ENCODE data around the gene CCN5.

CCN5 gene

GRCh38 chr20:44739942-44740341, 24.8 kb downstream of the CCN5 start:
- no peak for DNase-seq

DNA sequence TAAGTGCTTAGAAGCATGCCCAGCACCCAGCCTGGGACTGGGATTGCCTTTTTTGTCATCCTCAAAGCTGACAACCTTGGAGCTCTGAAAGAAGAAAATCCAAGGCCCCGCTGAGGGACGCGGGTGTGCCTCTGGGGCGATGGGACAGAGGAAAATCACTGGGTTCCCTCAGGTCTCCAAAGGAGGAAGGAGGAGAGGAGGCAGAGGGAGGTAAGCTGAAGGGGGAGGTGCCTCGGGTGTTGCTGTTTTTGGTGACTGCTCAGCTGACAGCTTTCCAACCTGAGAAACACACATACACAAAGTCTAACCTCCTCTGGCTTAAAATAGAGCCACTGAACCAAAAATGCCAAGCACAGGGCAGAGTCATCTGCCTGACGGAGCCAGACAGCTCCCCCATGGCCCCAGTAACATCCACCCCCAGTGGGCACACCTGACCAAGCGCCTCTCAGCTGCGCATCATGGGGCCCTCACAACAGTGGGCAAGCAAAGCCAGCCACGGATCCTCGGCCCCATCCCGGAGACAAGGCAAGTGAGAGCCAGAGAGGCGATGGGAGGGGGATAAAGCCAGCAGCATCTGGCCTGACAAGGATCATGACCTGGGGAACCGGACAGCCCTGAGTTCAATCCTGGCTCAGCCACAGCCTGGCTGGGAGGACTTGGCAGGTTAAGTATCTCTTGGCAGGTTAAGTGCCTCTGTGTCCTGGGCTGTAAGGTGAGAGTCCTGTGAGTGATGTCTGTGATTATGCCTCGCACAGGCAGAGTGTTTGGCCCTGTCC, 27.3 kb downstream of the CCN5 start:
- no peak for DNase-seq

GRCh38 chr20:44743080-44743701, 28.0 kb downstream of the CCN5 start:
- no peak for DNase-seq

- DNase-seq = no peak
These were observed 28.9 kb downstream of the CCN5 start for GRCh38 chr20:44743916-44744655.

- DNase-seq = no peak
These were observed 30.0 kb downstream of the CCN5 start for GRCh38 chr20:44745122-44745597.

GRCh38 chr20:44745598-44746366, 30.6 kb downstream of the CCN5 start, which contains the start of gene KCNK15:
KCNK15 (plus strand) TSS chr20:44745865; CDS start chr20:44745911, 46 bp downstream.
- peak; percentile 21 for DNase-seq

GRCh38 chr20:44746367-44747165, 31.4 kb downstream of the CCN5 start:
- DNase-seq = no peak

- DNase-seq = peak; percentile 58
These were observed 32.2 kb downstream of the CCN5 start for GRCh38 chr20:44747166-44748004.

DNA sequence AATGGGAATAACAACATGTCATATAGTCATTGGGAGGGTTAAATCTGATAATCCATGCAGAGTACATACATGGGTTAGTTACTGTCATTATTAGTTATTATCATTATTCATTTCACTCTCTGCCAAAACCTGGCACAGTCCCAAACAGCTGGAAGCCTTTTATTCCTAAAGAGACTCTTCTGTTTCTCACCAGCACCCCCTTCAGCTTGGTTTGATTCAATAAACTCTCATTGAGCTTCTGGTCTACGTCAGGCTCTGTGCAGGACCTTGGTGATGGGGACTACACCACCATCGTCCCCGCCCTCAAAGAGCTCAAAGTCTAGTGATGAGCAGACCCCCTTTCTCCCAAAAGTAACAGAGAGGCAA, 32.8 kb downstream of the CCN5 start:
- DNase-seq = no peak

- no peak for DNase-seq
These were observed 35.1 kb downstream of the CCN5 start for GRCh38 chr20:44750081-44750805.

DNA sequence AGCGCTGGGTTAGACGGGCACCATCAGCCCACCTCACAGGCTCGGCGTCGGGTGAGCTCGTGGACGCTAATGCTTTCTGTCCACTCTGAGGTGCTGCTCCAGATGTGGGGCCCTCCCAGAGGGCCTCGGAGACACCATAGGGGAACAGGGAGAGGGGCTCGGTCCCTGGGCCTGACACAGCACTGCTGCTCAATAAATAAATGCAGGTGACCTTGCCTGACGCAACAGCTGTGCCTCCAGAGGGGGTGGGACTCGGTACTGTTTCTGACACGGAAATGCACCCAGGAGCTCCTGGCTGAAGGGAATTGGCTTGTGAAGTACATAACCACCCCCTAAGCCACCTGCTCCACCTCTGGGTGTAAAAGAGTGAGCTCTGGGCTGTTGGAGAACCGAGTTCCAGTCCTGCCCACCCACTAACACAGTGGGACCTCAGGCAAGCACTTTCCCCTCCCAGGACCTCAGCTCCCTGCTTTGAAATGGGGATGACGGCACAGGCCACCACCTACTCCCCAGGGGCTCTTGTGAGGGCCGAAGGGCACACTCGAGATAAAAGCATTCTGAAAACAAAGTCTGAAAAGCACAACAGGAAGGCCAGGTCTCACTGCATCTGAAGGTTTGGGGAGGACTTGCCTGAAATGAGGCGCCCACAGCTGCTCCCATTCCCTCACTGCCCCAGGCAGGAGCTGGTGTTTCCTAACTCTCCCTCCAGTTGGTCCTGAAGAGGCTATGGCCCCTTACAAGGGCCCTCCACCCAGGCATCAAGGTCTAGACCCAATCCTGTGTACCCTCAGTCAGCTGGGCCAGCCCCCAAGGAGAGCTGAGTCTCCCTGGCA, 37.1 kb downstream of the CCN5 start:
- DNase-seq = no peak

GRCh38 chr20:44754554-44754953, 39.4 kb downstream of the CCN5 start:
- no peak for DNase-seq

GRCh38 chr20:44756011-44756688, 41.0 kb downstream of the CCN5 start:
- no peak for DNase-seq

DNA sequence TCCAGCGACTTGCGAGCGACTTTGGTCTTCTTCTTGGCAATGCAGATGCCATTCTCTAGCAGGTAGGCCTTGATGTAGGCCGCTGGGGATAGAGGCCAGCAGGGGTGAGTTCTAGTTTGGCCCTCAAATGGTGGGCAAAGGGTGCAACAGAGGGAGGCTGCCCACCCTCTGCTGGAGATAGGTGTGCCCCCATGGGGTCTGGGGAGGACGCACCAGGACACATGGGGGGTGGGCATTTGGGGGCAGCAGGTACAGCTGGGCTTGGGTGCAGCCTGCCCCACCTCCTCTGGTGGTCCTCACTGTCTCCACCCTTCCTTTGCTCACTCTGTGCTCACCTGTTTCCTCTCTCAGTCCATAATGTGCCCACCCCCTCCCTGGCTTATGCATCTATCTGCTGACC, 41.8 kb downstream of the CCN5 start:
- DNase-seq = no peak

DNA sequence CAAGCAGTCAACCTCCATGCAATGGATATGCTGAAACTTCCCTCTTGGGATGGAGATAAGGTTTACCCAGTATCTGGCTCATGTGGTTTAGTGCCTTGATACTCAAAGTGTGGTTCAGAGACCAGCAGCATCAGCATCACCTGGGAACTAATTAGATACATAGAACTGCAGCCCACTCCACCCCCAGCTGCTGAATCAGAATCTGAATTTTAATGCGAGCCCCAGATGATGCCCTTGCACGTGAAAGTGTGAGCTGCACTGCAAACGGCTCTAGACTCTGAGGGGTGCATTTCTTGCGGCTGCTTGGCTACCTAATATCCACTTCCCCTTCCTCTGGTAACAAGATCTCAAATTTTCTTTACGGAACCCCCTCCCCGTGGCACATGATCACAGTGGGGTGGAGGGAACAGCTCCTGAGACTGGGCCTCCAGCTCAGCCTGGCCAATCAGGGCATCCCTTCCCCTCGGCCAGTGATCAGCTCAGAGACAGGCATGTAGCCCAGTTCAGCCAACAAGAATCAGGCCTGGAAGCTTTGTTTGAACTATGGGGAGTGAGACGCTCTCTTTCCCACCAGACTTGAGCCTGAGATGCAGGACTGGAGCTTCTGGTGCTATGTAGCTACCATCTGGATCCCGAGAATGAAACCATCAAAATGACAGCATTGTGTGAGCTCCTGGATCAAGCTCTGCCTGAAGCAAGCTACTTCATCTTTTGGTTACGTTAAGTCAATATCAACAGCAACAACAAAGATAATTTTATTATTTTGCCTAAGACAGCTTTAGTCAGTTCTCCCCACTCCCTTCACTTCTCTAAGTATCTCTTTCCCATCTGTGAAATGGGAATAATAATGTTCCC, 43.3 kb downstream of the CCN5 start:
- no peak for DNase-seq

GRCh38 chr20:44759595-44759994, 44.4 kb downstream of the CCN5 start:
- DNase-seq = no peak

DNA sequence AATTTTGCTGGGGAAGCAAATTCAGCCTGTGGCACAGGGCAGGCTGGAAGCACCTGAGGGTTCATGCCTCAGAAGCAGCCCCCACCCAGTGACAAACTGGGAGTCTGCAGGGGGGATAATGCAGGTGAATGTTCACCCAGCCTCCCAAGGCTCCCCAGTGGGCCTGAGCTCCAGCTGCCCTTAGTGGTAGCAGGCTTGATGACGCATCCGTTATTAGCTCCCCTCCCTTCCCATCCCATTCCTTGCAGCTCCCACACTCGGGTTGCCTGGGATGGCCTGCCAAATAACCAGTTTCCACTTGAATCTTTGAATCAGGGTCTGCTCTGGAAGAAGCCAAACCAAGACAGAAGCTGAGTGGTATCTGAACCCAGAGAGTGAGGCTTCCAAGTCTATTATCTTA, 46.3 kb downstream of the CCN5 start:
- no peak for DNase-seq

Measured in activated CD4-positive, alpha-beta T cell treated with anti-CD3 and anti-CD28 coated beads, Interleukin-2, amount 50 U/mL, for 1 hour (primary cell).